Skeletal muscle tissue (tissue), 4 donors: ENCODE measurements around the gene PKHD1. TPM values are rescaled to one million over a fixed set of nuclear protein-coding genes. Genes with fewer than 3 reads are reported as not detected.

Source experiments
- H3K27ac ChIP-seq: one replicate; pipeline ENCODE4 v1.7.0; 2013; ENCODE audit warnings: mild to moderate bottlenecking, low read depth, low read length, inconsistent platforms
- H3K27me3 ChIP-seq, 3 donors: one replicate each; pipeline ENCODE4 v1.7.0; 2013; ENCODE audit warnings: low read length in 3 of 3; ENCODE audit not compliant: control insufficient read depth in 3 of 3, insufficient read depth in 3 of 3
- H3K36me3 ChIP-seq, 3 donors: one replicate each; pipeline ENCODE4 v1.7.0; 2013; ENCODE audit warnings: low read length in 3 of 3; ENCODE audit not compliant: control insufficient read depth in 3 of 3, insufficient read depth in 3 of 3
- H3K4me1 ChIP-seq, 3 donors: one replicate each; pipeline ENCODE4 v1.7.0; 2013; ENCODE audit warnings: low read length in 3 of 3, mild to moderate bottlenecking in 3 of 3; ENCODE audit not compliant: control insufficient read depth in 3 of 3, insufficient read depth in 3 of 3
- H3K4me3 ChIP-seq, 3 donors: one replicate each; pipeline ENCODE4 v1.7.0; 2013; ENCODE audit warnings: low read length in 3 of 3
- H3K9ac ChIP-seq, 3 donors: one replicate each; pipeline ENCODE4 v1.7.0; 2013; ENCODE audit warnings: low read length in 3 of 3, mild to moderate bottlenecking in 3 of 3, moderate library complexity in 2 of 3, low read depth in 1 of 3
- H3K9me3 ChIP-seq, 3 donors: one replicate each; pipeline ENCODE4 v1.7.0; 2013; ENCODE audit warnings: low read length in 3 of 3; ENCODE audit not compliant: control insufficient read depth in 3 of 3
- total RNA-seq: library from RNA; depleted of rRNA; stranded (reverse); fragments of >200 nt; gene quantifications from one replicate; pipeline ENCODE4 v1.2.3, GENCODE V29; 2014
- donor health status: Osteomylitis.

PKHD1 gene
- total RNA-seq, 1 donor from 2014 or later: 38.6 TPM

GRCh38 chr6:51608932-51609331 lies 478.5 kb downstream of the PKHD1 start:
- Histone ChIP-seq H3K36me3 (no peaks in the 10 kb centered on the region), H3K9me3 (no peaks in the 10 kb centered on the region), H3K4me1 (no peaks in the 10 kb centered on the region)

GRCh38 chr6:51608383-51608782 lies 479.0 kb downstream of the PKHD1 start:
- no peaks in the 10 kb centered on the region for H3K36me3 ChIP-seq
- no peaks in the 10 kb centered on the region for H3K9me3 ChIP-seq
- no peak overlapping the region for H3K27ac ChIP-seq
- no peaks in the 10 kb centered on the region for H3K4me1 ChIP-seq
- H3K4me3 ChIP-seq: no peak overlapping the region
- H3K27me3 ChIP-seq: no peaks in the 10 kb centered on the region
- no peak overlapping the region for H3K9ac ChIP-seq

More at GRCh38 chr6:51608932-51609331, 478.5 kb downstream of the PKHD1 start:
- H3K9ac ChIP-seq: no peak overlapping the region
- no peaks in the 10 kb centered on the region for H3K27me3 ChIP-seq
- no peak overlapping the region for H3K27ac ChIP-seq
- H3K4me3 ChIP-seq: no peak overlapping the region

- no peak overlapping the region for H3K9ac ChIP-seq
- no peak overlapping the region for H3K27ac ChIP-seq
- no peaks in the 10 kb centered on the region for H3K4me1 ChIP-seq
- no peaks in the 10 kb centered on the region for H3K9me3 ChIP-seq
- no peaks in the 10 kb centered on the region for H3K27me3 ChIP-seq
- no peaks in the 10 kb centered on the region for H3K36me3 ChIP-seq
- no peak overlapping the region for H3K4me3 ChIP-seq
Measured at GRCh38 chr6:51600514-51600913, 486.9 kb downstream of the PKHD1 start.

GRCh38 chr6:51598171-51598570 lies 489.2 kb downstream of the PKHD1 start:
- H3K9me3 ChIP-seq: no peaks in the 10 kb centered on the region
- H3K36me3 ChIP-seq: no peaks in the 10 kb centered on the region
- no peak overlapping the region for H3K4me3 ChIP-seq
- H3K4me1 ChIP-seq: no peaks in the 10 kb centered on the region
- no peaks in the 10 kb centered on the region for H3K27me3 ChIP-seq
- H3K27ac ChIP-seq: no peak overlapping the region
- no peak overlapping the region for H3K9ac ChIP-seq

- Histone ChIP-seq H3K36me3 (no peaks in the 10 kb centered on the region), H3K4me1 (no peaks in the 10 kb centered on the region), H3K4me3 (no peak overlapping the region), H3K27me3 (no peaks in the 10 kb centered on the region), H3K9ac (no peak overlapping the region), H3K9me3 (no peaks in the 10 kb centered on the region), H3K27ac (no peak overlapping the region)
Measured at GRCh38 chr6:51594981-51595380, 492.4 kb downstream of the PKHD1 start.

GRCh38 chr6:51585264-51585663 lies 502.1 kb downstream of the PKHD1 start:
- H3K27me3 ChIP-seq: no peaks in the 10 kb centered on the region

GRCh38 chr6:51584163-51584562 lies 503.2 kb downstream of the PKHD1 start:
- Histone ChIP-seq H3K27me3 (no peaks in the 10 kb centered on the region), H3K4me3 (no peak overlapping the region), H3K27ac (no peak overlapping the region), H3K9me3 (no peaks in the 10 kb centered on the region), H3K4me1 (no peaks in the 10 kb centered on the region), H3K9ac (no peak overlapping the region), H3K36me3 (no peaks in the 10 kb centered on the region)

More at GRCh38 chr6:51585264-51585663, 502.1 kb downstream of the PKHD1 start:
- Histone ChIP-seq H3K4me3 (no peak overlapping the region), H3K9ac (no peak overlapping the region), H3K27ac (no peak overlapping the region), H3K9me3 (no peaks in the 10 kb centered on the region), H3K4me1 (no peaks in the 10 kb centered on the region), H3K36me3 (no peaks in the 10 kb centered on the region)

GRCh38 chr6:51578994-51579393 lies 508.4 kb downstream of the PKHD1 start:
- no peaks in the 10 kb centered on the region for H3K9me3 ChIP-seq
- no peak overlapping the region for H3K4me3 ChIP-seq
- H3K4me1 ChIP-seq: no peaks in the 10 kb centered on the region

GRCh38 chr6:51578362-51578761 lies 509.1 kb downstream of the PKHD1 start:
- Histone ChIP-seq H3K27ac (no peak overlapping the region), H3K9me3 (no peaks in the 10 kb centered on the region), H3K4me3 (no peak overlapping the region), H3K9ac (no peak overlapping the region), H3K27me3 (no peaks in the 10 kb centered on the region), H3K4me1 (no peaks in the 10 kb centered on the region), H3K36me3 (no peaks in the 10 kb centered on the region)

More at GRCh38 chr6:51578994-51579393, 508.4 kb downstream of the PKHD1 start:
- Histone ChIP-seq H3K27me3 (no peaks in the 10 kb centered on the region), H3K9ac (no peak overlapping the region), H3K27ac (no peak overlapping the region), H3K36me3 (no peaks in the 10 kb centered on the region)

- H3K27me3 ChIP-seq: no peaks in the 10 kb centered on the region
- no peaks in the 10 kb centered on the region for H3K4me1 ChIP-seq
- no peak overlapping the region for H3K4me3 ChIP-seq
- no peaks in the 10 kb centered on the region for H3K9me3 ChIP-seq
- no peak overlapping the region for H3K9ac ChIP-seq
- H3K36me3 ChIP-seq: no peaks in the 10 kb centered on the region
- no peak overlapping the region for H3K27ac ChIP-seq
Measured at GRCh38 chr6:51574040-51574439, 513.4 kb downstream of the PKHD1 start.

- H3K4me1 ChIP-seq: no peaks in the 10 kb centered on the region
- no peaks in the 10 kb centered on the region for H3K9me3 ChIP-seq
- H3K4me3 ChIP-seq: no peak overlapping the region
- no peak overlapping the region for H3K27ac ChIP-seq
- H3K36me3 ChIP-seq: no peaks in the 10 kb centered on the region
- H3K9ac ChIP-seq: no peak overlapping the region
- no peaks in the 10 kb centered on the region for H3K27me3 ChIP-seq
Measured at GRCh38 chr6:51571168-51571567, 516.2 kb downstream of the PKHD1 start.
